Measurements from ENCODE around the gene PTPRS.

Gene PTPRS

DNA sequence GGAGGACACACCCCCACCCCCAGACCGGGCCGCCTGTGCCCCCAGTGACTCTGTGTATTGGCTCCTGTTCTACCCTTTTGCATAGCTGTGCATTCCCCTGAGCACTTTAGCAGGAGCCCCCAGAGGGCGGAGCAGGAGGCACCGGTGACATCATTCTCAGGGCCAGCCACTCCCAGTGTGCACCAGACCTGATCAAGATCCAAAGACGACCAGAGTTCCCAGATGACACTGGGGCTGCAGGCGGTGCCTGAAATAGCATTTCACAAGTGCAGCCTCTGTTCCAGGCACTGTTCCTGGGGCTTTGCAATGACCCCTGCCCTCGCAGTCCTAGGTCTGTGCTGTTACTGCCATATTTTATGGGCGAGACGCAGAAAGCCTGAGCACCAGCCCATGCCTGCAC, 14.5 kb upstream of the PTPRS start:
- no peak for DNase-seq (ENCODE audit: low spot score)

GRCh38 chr19:5354403-5354802, 13.8 kb upstream of the PTPRS start:
- no peak for DNase-seq (ENCODE audit: low spot score)

- DNase-seq (ENCODE audit: low spot score) = no peak
Measured at GRCh38 chr19:5352229-5352763, 11.7 kb upstream of the PTPRS start.

- no peak for DNase-seq (ENCODE audit: low spot score)
Measured at GRCh38 chr19:5351731-5352228, 11.2 kb upstream of the PTPRS start.

- DNase-seq (ENCODE audit: low spot score) = no peak
Measured at GRCh38 chr19:5349041-5349440, 8.4 kb upstream of the PTPRS start.

DNA sequence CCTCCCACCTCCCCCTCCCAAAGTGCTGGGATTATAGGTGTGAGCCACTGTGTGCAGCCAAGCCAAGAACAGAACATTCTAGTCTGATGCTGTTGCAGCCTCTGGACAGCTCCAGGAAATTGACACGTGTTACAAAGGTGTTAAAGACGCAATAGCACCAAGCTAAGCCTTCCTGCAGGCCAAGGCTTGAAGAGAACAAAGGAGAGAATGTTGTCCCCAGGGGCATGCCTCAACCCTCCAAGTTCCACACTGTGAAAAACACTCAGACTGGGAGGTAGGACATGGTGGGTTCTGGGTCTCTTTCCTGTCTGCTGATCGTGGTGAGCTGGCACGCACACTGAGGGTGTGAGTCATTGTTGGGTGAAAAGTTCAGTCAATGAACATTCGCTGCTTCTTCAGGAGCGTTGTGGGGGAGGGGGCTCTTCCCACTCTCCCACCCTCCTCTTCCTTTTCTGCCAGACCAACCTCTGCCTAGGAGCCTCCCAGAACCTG, 5.3 kb upstream of the PTPRS start:
- DNase-seq (ENCODE audit: low spot score) = no peak

DNA sequence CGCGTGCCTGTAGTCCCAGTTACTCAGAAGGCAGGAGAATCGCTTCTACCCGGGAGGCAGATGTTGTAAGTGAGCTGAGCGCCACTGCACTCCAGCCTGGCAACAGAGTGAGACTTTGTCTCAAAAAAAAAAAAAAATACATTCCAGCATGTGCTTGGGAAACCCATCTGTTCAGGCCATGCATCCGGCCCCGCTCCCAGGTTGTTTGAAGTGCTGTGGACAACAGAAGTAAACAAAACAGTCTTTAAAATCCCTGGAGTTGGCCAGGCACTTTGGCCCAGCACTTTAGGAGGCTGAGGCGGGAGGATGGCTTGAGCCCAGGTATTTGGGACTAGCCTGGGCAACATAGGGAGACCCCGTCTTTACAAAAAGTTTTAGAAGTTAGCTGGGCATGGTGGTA, 3.2 kb upstream of the PTPRS start:
- DNase-seq (ENCODE audit: low spot score) = no peak

- DNase-seq (ENCODE audit: low spot score) = no peak
Measured at GRCh38 chr19:5342573-5343201, 2.1 kb upstream of the PTPRS start.

GRCh38 chr19:5341981-5342380, 1.4 kb upstream of the PTPRS start:
- DNase-seq (ENCODE audit: low spot score) = no peak

DNA sequence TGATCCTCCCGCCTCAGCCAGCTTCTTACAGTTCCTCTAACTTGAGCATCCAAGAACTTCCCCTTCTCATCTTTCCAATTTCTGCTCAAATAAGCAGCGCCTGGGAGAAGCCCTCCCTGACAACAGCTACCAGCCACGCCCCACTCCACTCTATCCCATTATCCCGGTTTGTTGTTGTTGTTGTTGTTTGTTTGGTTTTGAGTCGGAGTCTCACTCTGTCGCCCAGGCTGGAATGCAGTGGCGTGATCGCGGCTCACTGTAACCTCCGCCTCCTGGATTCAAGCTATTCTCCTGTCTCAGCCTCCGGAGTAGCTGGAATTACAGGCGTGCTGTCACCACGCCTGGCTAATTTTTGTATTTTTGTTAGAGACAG, 822 bp upstream of the PTPRS start:
- DNase-seq (ENCODE audit: low spot score) = no peak

- peak; percentile 34 for DNase-seq (ENCODE audit: low spot score)
Measured at GRCh38 chr19:5339950-5340636, 519 bp downstream of the PTPRS start.

DNA sequence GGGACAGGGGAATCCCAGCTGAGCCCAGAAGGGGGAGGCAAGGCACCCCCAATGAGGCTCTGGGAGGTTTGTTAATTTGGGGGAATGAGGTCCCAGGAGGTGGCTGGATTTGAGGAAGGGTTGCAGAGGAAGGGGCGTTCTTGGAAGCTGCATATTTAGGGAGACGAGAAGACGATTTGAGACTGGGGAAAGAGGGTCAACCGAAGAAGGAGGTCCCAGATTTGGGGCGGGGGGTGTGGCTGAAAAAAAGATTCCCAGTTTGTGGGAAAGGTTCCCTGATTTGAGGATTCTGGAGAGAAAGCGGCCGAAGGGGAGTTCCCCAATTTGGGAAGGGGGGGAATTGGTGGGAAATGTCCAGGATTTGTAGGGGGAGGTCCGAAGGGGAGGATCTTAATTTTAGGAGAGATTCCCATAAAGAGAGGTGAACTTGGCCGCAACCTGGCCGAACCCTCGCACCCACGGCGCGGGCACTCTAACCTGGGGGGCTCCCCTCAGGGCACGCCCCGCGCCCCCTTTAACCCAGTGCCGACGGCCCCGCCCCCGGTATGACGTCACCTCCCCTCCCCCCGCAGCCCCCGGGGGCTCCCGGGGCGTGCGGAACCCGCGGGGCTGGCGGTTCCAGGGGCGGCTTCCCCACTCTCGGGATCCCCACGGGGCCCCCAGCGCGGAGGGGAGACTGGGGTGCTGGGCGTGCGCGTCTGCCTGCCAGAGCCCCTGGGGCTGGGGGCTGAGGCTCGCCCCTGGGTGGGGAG, 1.2 kb downstream of the PTPRS start:
- DNase-seq (ENCODE audit: low spot score) = no peak

- no peak for DNase-seq (ENCODE audit: low spot score)
Measured at GRCh38 chr19:5338656-5339197, 1.9 kb downstream of the PTPRS start.

GRCh38 chr19:5337708-5338655, 2.6 kb downstream of the PTPRS start:
- DNase-seq (ENCODE audit: low spot score) = no peak

GRCh38 chr19:5337126-5337525, 3.5 kb downstream of the PTPRS start:
- DNase-seq (ENCODE audit: low spot score) = no peak

DNA sequence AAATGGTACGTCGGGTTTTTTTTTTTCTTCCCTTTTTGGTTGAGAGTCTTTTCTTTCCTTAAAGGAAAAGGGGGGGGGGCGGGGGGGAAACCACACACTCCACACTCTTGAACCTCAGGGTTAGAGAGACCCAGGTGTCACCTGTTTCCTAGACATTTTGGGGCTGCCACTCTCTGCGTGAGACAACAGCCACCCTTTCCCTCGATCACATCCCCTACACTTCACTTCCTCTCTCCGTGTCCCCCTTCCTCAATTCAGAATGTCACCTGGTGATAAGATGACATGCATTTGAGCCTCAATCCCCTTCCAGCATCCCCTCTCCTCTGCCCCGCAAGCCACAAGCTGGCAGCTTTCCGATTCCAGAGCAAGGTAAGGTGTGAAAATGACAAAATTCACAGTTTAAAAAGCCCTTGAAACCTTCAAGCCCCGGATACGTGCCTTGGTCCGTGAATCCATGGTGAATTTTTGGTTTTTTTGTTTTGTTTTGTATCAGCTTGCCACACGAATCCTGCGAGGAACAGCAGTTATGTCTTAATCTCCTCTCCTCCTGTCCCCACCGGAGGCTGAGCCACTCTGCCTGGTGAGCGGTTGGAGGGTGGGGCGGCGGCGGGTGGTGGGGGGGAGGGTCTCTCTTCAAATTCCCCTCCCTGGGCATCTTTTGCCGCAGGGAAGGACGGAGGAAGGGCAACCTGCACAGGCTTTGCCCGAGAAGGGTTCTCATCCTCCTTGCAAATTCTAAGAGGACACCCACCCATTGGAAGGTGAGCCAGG, 4.2 kb downstream of the PTPRS start:
- no peak for DNase-seq (ENCODE audit: low spot score)

DNA sequence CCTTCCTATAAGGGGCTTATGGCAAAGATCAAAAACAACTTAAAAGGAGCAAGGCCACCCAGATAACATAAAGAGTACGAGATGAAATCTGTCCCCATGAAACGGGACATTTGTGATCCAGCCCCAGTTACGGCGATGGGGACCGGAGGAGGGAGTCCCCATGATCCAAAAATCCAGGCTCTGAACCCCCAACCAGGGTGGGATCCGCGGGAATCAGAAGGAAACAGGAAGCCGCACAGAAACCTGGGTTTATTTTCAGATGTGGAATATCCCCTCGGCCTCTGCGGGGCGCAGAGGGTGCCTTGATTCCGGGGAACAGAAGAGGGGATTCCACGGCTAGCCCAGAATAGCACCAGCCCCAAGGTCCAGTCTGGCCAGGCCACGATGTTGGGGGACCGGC, 5.0 kb downstream of the PTPRS start:
- DNase-seq (ENCODE audit: low spot score) = no peak

DNA sequence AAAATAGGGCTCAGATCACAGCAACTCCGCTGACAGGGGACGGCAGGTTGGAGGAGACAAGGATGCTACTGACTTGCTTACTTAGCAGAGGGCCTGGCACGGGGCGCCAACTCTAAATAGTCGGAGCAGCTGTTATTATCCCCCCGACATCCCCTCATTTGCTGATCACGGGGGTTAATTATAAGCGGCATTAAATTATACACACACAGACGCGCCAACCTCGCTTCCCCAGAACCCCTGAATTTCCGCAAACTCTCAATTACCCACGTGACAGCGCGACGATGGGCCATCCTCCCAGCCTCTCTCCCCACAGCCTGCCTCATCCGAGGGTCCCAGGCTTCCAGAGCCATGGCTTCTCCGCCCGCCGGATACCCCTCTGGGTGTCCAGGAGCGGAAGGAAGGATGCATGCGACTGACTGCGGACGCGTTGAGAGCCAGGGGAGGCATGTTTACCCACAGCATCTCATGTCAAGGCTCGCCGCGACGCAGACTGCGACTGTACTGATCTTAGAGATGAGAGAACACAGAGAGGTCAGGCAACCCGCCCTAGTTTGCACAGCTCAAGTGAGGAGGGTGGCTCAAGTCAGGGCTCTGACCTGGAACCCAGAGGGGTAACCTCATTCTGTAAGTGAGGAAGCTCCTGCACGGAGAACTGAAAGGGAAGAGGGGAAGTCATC, 5.7 kb downstream of the PTPRS start:
- no peak for DNase-seq (ENCODE audit: low spot score)

GRCh38 chr19:5334366-5334739, 6.3 kb downstream of the PTPRS start:
- no peak for DNase-seq (ENCODE audit: low spot score)

All from HuH-7 (cell line).